SK-N-SH (cell line): ENCODE data around the gene ANGPTL1. TPM values are rescaled to one million over a fixed set of nuclear protein-coding genes. Genes with fewer than 3 reads are reported as not detected.

Experiments used
- CTCF ChIA-PET: fragments of 300-600, 350-600 bp; formaldehyde crosslinking; extraction: SDS; loops from one replicate; lab custom pipeline; 2021; lab: Yijun Ruan, JAX
- POLR2A ChIA-PET: fragments of 350-600 bp; sonication (Branson Sonifier 250); formaldehyde crosslinking; extraction: SDS; loops from one replicate; lab custom pipeline; 2020; ENCODE audit warnings: antibody characterized with exemption, inconsistent platforms; lab: Yijun Ruan, JAX
- DNase-seq: peaks from one replicate; pipeline ENCODE4 v3.0.0; 2012
- H2AFZ ChIP-seq: fragments of 200-600 bp; sonication (generic); 2 replicates; pipeline ENCODE4 v1.8.1; 2016; ENCODE audit warnings: antibody characterized with exemption, mild to moderate bottlenecking, low read depth
- H3F3A ChIP-seq: fragments of 200-600 bp; sonication (generic); replicated peaks from 2 replicates; pipeline ENCODE3; 2016; ENCODE audit warnings: antibody characterized with exemption, mild to moderate bottlenecking; ENCODE audit not compliant: insufficient read depth
- H3K27ac ChIP-seq, 2 experiments: fragments of 200-500 bp in 1 of 2; fragments of 200-600 bp in 1 of 2; sonication (Bioruptor generic) in 1 of 2; sonication (generic), shearing (Covaris generic) in 1 of 2; 2 replicates each; pipeline versions ENCODE4 v1.5.1 to v1.6.1; 2014 to 2016; ENCODE audit warnings: low read depth in 2 of 2, inconsistent platforms in 1 of 2, low read length in 1 of 2, mild to moderate bottlenecking in 1 of 2, mixed read lengths in 1 of 2
- H3K27me3 ChIP-seq: fragments of 200-600 bp; sonication (generic), shearing (Covaris generic); 2 replicates; pipeline ENCODE4 v1.6.1; 2016; ENCODE audit warnings: mixed run types; ENCODE audit not compliant: insufficient read depth
- H3K36me3 ChIP-seq, 2 experiments: fragments of 200-500 bp in 1 of 2; fragments of 200-600 bp in 1 of 2; sonication (Bioruptor generic) in 1 of 2; sonication (generic) in 1 of 2; replicated peaks in 1 of 2; 2 replicates each; pipeline versions ENCODE3 to v1.5.1; 2014 to 2016; ENCODE audit warnings: low read length in 1 of 2, mild to moderate bottlenecking in 1 of 2; ENCODE audit not compliant: insufficient read depth in 2 of 2, control insufficient read depth in 1 of 2
- H3K4me1 ChIP-seq, 2 experiments: fragments of 200-500 bp in 1 of 2; fragments of 200-600 bp in 1 of 2; sonication (Bioruptor generic) in 1 of 2; sonication (generic), shearing (Covaris generic) in 1 of 2; 2 replicates each; pipeline versions ENCODE4 v1.5.1 to v1.6.1; 2014 to 2016; ENCODE audit warnings: low read depth in 1 of 2, low read length in 1 of 2, mixed run types in 1 of 2; ENCODE audit not compliant: insufficient read depth in 2 of 2, control insufficient read depth in 1 of 2
- H3K4me2 ChIP-seq: fragments of 200-600 bp; sonication (generic), shearing (Covaris generic); 2 replicates; pipeline ENCODE4 v1.6.1; 2017; ENCODE audit warnings: mixed run types
- H3K4me3 ChIP-seq, 2 experiments: fragments of 200-500 bp in 1 of 2; fragments of 200-600 bp in 1 of 2; sonication (Bioruptor generic) in 1 of 2; sonication (generic), shearing (Covaris generic) in 1 of 2; 2 replicates each; pipeline versions ENCODE4 v1.5.1 to v1.8.1; 2014 to 2016; ENCODE audit warnings: low read depth in 2 of 2, inconsistent platforms in 1 of 2, low read length in 1 of 2, mild to moderate bottlenecking in 1 of 2, mixed read lengths in 1 of 2, moderate library complexity in 1 of 2
- H3K79me2 ChIP-seq: fragments of 200-600 bp; sonication (generic); 2 replicates; pipeline ENCODE4 v1.8.1; 2017; ENCODE audit warnings: mild to moderate bottlenecking; ENCODE audit not compliant: insufficient read depth
- H3K9ac ChIP-seq: fragments of 200-600 bp; sonication (generic); 2 replicates; pipeline ENCODE4 v1.6.1; 2017; ENCODE audit warnings: mixed run types
- H3K9me2 ChIP-seq: fragments of 200-600 bp; sonication (generic); 2 replicates; pipeline ENCODE4 v1.6.1; 2017; ENCODE audit warnings: mixed run types
- H3K9me3 ChIP-seq: fragments of 200-600 bp; sonication (generic); 2 replicates; pipeline ENCODE4 v1.6.1; 2017; ENCODE audit warnings: mixed run types, mild to moderate bottlenecking, moderate library complexity
- H4K20me1 ChIP-seq: fragments of 200-600 bp; sonication (generic); 2 replicates; pipeline ENCODE4 v1.6.1; 2017; ENCODE audit warnings: mild to moderate bottlenecking, mixed run types; ENCODE audit not compliant: insufficient read depth
- CHD2 ChIP-seq: fragments of 150-350 bp; IDR thresholded peaks from 2 replicates; pipeline ENCODE4 v1.6.1; 2018; ENCODE audit warnings: low read length; ENCODE audit not compliant: partially characterized antibody
- CTCF ChIP-seq: fragments of 200-600 bp; sonication (generic); IDR thresholded peaks from 2 replicates; pipeline ENCODE4 v1.6.1; 2017; ENCODE audit warnings: antibody characterized with exemption, mild to moderate bottlenecking, moderate library complexity
- ELF1 ChIP-seq: IDR thresholded peaks from 2 replicates; pipeline ENCODE4 v1.4.0; 2012
- EZH2phosphoT487 ChIP-seq: fragments of 200-600 bp; sonication (generic); IDR thresholded peaks from 2 replicates; pipeline ENCODE4 v1.6.1; 2017; ENCODE audit warnings: low read depth, mixed run types, mild to moderate bottlenecking, antibody characterized with exemption, moderate library complexity, borderline replicate concordance
- FOSL2 ChIP-seq: IDR thresholded peaks from 2 replicates; pipeline ENCODE4 v1.4.0; 2012; ENCODE audit warnings: low read depth, mild to moderate bottlenecking, moderate library complexity, borderline replicate concordance
- FOXJ3 ChIP-seq: sonication (generic); formaldehyde crosslinking; IDR thresholded peaks from 2 replicates; pipeline ENCODE4 v1.5.1; 2020; ENCODE audit warnings: mild to moderate bottlenecking, missing genetic modification reagents
- GABPA ChIP-seq: IDR thresholded peaks from 2 replicates; pipeline ENCODE4 v1.4.0; 2012; ENCODE audit warnings: low read depth, mild to moderate bottlenecking
- IRF3 ChIP-seq: fragments of 150-350 bp; IDR thresholded peaks from 2 replicates; pipeline ENCODE4 v1.6.1; 2016; ENCODE audit warnings: mild to moderate bottlenecking, low read depth, low read length
- JUND ChIP-seq: IDR thresholded peaks from 2 replicates; pipeline ENCODE4 v1.4.0; 2012
- MEF2A ChIP-seq: IDR thresholded peaks from 2 replicates; pipeline ENCODE4 v1.4.0; 2012; ENCODE audit warnings: low read depth, borderline replicate concordance
- POLR2AphosphoS5 ChIP-seq: IDR thresholded peaks from 2 replicates; pipeline ENCODE4 v1.6.1; 2012; ENCODE audit warnings: low read depth, low read length
- RCOR1 ChIP-seq: fragments of 150-350 bp; IDR thresholded peaks from 2 replicates; pipeline ENCODE4 v1.6.1; 2017; ENCODE audit warnings: antibody characterized with exemption, low read length
- RFX5 ChIP-seq: IDR thresholded peaks from 2 replicates; pipeline ENCODE4 v1.6.1; 2012; ENCODE audit warnings: mild to moderate bottlenecking, improper control_type of control experiment, low read length
- RXRA ChIP-seq: IDR thresholded peaks from 2 replicates; pipeline ENCODE4 v1.4.0; 2012; ENCODE audit warnings: low read depth, mild to moderate bottlenecking, borderline replicate concordance
- TAF1 ChIP-seq: IDR thresholded peaks from 2 replicates; pipeline ENCODE4 v1.6.1; 2012; ENCODE audit warnings: low read depth, mild to moderate bottlenecking, low read length, moderate library complexity, borderline replicate concordance
- TEAD4 ChIP-seq: IDR thresholded peaks from 2 replicates; pipeline ENCODE4 v1.4.0; 2012; ENCODE audit warnings: mild to moderate bottlenecking, borderline replicate concordance; ENCODE audit not compliant: insufficient read depth
- USF1 ChIP-seq: IDR thresholded peaks from 2 replicates; pipeline ENCODE4 v1.4.0; 2012; ENCODE audit warnings: low read depth, borderline replicate concordance
- USF2 ChIP-seq: fragments of 150-350 bp; IDR thresholded peaks from 2 replicates; pipeline ENCODE4 v1.6.1; 2017; ENCODE audit warnings: antibody characterized with exemption, low read length, low read depth, borderline replicate concordance
- YY1 ChIP-seq: IDR thresholded peaks from 2 replicates; pipeline ENCODE4 v1.4.0; 2012; ENCODE audit warnings: low read depth, mild to moderate bottlenecking
- ZBTB33 ChIP-seq: IDR thresholded peaks from 2 replicates; pipeline ENCODE4 v1.4.0; 2012; ENCODE audit warnings: low read depth, borderline replicate concordance
- WGBS: methylation state at CpG from one replicate; pipeline ENCODE4 v1.1.6; 2017; ENCODE audit warnings: low lambda C conversion rate; 5-methylcytosine and 5-hydroxymethylcytosine counted together
- polyA plus RNA-seq, 3 experiments: library from polyadenylated mRNA; depleted of rRNA; stranded (reverse); fragments of >200 nt; gene quantifications; 2 replicates each; pipeline ENCODE4 v1.2.3, GENCODE V29; 2012

The ANGPTL1 gene
- polyA plus RNA-seq, 1 of the 3 experiments (the other 2 are of a cell fraction) = not detected

- Histone ChIP-seq H3K4me2 (no peak overlapping the region), H2AFZ (no peak overlapping the region), H3K4me1 (peaks cover 0 to 8% of the 10 kb centered on the region in 2 experiments; a peak in 2 of 4 replicates), H4K20me1 (0 out of 2 replicates have a peak, but pooled peaks cover 4% of the 10 kb centered on the region), H3K79me2 (no peaks in the 10 kb centered on the region), H3K27me3 (no peaks in the 10 kb centered on the region), H3K9me2 (no peaks in the 10 kb centered on the region), H3K9me3 (no peaks in the 10 kb centered on the region)
- CTCF ChIA-PET = interaction anchor here (1.0 kb wide), 1 partner anchor 27 kb away, joined by 3 read pairs; no protein-coding TSS in a partner anchor
- DNase-seq = no peak
- TF ChIP-seq TEAD4 (no peak), POLR2AphosphoS5 (no peak), JUND (no peak), FOSL2 (no peak), CTCF (no peak), CHD2 (no peak), YY1 (no peak), ELF1 (no peak), USF1 (no peak), USF2 (no peak), FOXJ3 (no peak), GABPA (no peak)
- TF ChIP-seq, all 33 proteins: peak for 0
- Histone ChIP-seq H3K9ac (no peak overlapping the region), H3K4me3 (no peak overlapping the region), H3F3A (peaks cover 20% of the 10 kb centered on the region), H3K27ac (0 out of 4 replicates have a peak overlapping the region, but pooled peaks of 1 of the 2 experiments have one; percentile 52), H3K36me3 (peaks cover 0 to 2% of the 10 kb centered on the region in 2 experiments)
- POLR2A ChIA-PET = no interaction called here
Observed at GRCh38 chr1:178846306-178846705, 24.6 kb downstream of the ANGPTL1 start.

- Histone ChIP-seq H3K9me3 (no peaks in the 10 kb centered on the region), H3K4me2 (no peak overlapping the region), H2AFZ (no peak overlapping the region), H3K9ac (no peak overlapping the region), H3K9me2 (no peaks in the 10 kb centered on the region), H3K4me3 (no peak overlapping the region), H3K27ac (no peak overlapping the region), H3K27me3 (no peaks in the 10 kb centered on the region), H3F3A (peaks cover 20% of the 10 kb centered on the region), H4K20me1 (0 out of 2 replicates have a peak, but pooled peaks cover 4% of the 10 kb centered on the region), H3K4me1 (peaks cover 0 to 8% of the 10 kb centered on the region in 2 experiments; a peak in 2 of 4 replicates), H3K79me2 (no peaks in the 10 kb centered on the region), H3K36me3 (peaks cover 0 to 2% of the 10 kb centered on the region in 2 experiments)
- POLR2A ChIA-PET = no interaction called here
- CTCF ChIA-PET = no interaction called here
- 94% methylated on average over 3 of the region's 3 CpGs for WGBS
- no peak for DNase-seq
- no peak for TF ChIP-seq MEF2A
- TF ChIP-seq CHD2 = no peak
- TF ChIP-seq TAF1 = no peak
- TF ChIP-seq RCOR1 = no peak
- no peak for TF ChIP-seq RXRA
- TF ChIP-seq EZH2phosphoT487 = no peak
- TF ChIP-seq GABPA = no peak
- TF ChIP-seq USF2 = no peak
- no peak for TF ChIP-seq RFX5
- TF ChIP-seq POLR2AphosphoS5 = no peak
- no peak for TF ChIP-seq ZBTB33
- TF ChIP-seq YY1 = no peak
- no peak for TF ChIP-seq IRF3
Observed at GRCh38 chr1:178844436-178844835, 26.4 kb downstream of the ANGPTL1 start.
